B cell (primary cell): ENCODE measurements around the gene LIMK1.

ENCODE experiments used
- CTCF ChIP-seq: fragments of 200-600 bp; IDR thresholded peaks from one replicate; pipeline ENCODE4 v1.8.0; 2022; ENCODE audit warnings: antibody characterized with exemption, mild to moderate bottlenecking
- EZH2 ChIP-seq: IDR thresholded peaks from 2 replicates; pipeline ENCODE4 v1.6.1; 2012; ENCODE audit warnings: borderline replicate concordance, low read depth, mild to moderate bottlenecking, moderate library complexity, low read length; ENCODE audit not compliant: insufficient read depth, poor library complexity, severe bottlenecking

- TF ChIP-seq CTCF (no peak), EZH2 (no peak)
Observed at GRCh38 chr7:74049997-74050798, 33.4 kb upstream of the LIMK1 start.
